ENCODE measurements around the gene TPP1.

DNA sequence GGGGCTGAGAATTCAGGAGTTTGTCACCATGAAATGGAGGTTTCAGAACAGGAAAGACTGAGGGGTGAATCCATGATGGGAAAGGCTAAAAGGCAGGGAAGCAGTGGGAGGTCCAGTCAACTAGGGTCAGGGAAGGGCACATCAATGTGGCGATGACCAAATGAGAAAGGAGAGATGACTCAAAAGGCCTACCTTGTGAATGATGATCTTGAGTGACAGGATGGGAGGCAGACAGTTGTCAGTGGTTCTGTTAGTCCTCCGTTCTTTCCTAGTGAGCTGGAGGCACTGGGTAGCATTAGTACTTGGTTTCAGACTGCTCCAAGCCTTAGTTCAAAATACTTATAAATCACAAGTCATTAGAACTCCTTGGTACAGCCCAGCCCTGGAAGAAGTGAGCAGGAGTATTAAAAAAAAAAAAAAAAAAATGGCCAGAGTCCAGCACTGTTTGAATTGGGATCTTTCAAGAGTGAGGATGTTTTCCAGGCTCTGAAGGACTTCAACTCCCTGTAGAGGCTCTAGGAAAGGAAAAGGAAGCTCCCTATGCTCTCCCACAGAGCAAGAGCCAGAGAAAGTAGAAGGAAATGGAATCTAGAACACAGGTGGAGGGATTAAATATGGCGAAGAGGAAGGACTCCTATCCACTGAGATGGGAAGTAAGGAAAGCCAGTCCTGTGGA, 44.7 kb upstream of the TPP1 start:
- TF ChIP-seq BMI1 (IDR thresholded peaks at IDR 0.05; ENCODE audit: borderline replicate concordance) = no peak
- no peak for TF ChIP-seq GATAD2B (conservative IDR thresholded peaks at IDR 0.05; ENCODE audit: low read depth)
- no peak for TF ChIP-seq CEBPB (IDR thresholded peaks at IDR 0.05; ENCODE audit: borderline replicate concordance in 1 of 2, low read depth in 2 of 2, low read length in 2 of 2)
- TF ChIP-seq IRF5 (IDR thresholded peaks at IDR 0.05; ENCODE audit: borderline replicate concordance) = no peak
- TF ChIP-seq, protein P1, sequence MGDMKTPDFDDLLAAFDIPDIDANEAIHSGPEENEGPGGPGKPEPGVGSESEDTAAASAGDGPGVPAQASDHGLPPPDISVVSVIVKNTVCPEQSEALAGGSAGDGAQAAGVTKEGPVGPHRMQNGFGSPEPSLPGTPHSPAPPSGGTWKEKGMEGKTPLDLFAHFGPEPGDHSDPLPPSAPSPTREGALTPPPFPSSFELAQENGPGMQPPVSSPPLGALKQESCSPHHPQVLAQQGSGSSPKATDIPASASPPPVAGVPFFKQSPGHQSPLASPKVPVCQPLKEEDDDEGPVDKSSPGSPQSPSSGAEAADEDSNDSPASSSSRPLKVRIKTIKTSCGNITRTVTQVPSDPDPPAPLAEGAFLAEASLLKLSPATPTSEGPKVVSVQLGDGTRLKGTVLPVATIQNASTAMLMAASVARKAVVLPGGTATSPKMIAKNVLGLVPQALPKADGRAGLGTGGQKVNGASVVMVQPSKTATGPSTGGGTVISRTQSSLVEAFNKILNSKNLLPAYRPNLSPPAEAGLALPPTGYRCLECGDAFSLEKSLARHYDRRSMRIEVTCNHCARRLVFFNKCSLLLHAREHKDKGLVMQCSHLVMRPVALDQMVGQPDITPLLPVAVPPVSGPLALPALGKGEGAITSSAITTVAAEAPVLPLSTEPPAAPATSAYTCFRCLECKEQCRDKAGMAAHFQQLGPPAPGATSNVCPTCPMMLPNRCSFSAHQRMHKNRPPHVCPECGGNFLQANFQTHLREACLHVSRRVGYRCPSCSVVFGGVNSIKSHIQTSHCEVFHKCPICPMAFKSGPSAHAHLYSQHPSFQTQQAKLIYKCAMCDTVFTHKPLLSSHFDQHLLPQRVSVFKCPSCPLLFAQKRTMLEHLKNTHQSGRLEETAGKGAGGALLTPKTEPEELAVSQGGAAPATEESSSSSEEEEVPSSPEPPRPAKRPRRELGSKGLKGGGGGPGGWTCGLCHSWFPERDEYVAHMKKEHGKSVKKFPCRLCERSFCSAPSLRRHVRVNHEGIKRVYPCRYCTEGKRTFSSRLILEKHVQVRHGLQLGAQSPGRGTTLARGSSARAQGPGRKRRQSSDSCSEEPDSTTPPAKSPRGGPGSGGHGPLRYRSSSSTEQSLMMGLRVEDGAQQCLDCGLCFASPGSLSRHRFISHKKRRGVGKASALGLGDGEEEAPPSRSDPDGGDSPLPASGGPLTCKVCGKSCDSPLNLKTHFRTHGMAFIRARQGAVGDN (IDR thresholded peaks at IDR 0.05) = no peak
- no peak for TF ChIP-seq EZH2 (IDR thresholded peaks at IDR 0.05; ENCODE audit: borderline replicate concordance, control insufficient read depth, low read depth, low read length)
- no peak for TF ChIP-seq SREBF2 (IDR thresholded peaks at IDR 0.05; ENCODE audit: low read length)
- TF ChIP-seq POLR2A (IDR thresholded peaks at IDR 0.05; ENCODE audit: low read depth, low read length) = no peak
- TF ChIP-seq HDAC2 (IDR thresholded peaks at IDR 0.05) = no peak
- TF ChIP-seq SREBF1 (IDR thresholded peaks at IDR 0.05; ENCODE audit: low read length) = no peak
- no peak for TF ChIP-seq TARDBP (IDR thresholded peaks at IDR 0.05; ENCODE audit: borderline replicate concordance)
- TF ChIP-seq ZNF207 (IDR thresholded peaks at IDR 0.05; ENCODE audit: borderline replicate concordance) = no peak
- TF ChIP-seq CTCF (IDR thresholded peaks at IDR 0.05 in 2 of 3, conservative IDR thresholded peaks at IDR 0.05 in 1 of 3; ENCODE audit: control insufficient read depth in 2 of 3, extremely low read depth in 1 of 3, insufficient read depth in 1 of 3, low read depth in 3 of 3, low read length in 3 of 3) = no peak
- TF ChIP-seq, protein P2, sequence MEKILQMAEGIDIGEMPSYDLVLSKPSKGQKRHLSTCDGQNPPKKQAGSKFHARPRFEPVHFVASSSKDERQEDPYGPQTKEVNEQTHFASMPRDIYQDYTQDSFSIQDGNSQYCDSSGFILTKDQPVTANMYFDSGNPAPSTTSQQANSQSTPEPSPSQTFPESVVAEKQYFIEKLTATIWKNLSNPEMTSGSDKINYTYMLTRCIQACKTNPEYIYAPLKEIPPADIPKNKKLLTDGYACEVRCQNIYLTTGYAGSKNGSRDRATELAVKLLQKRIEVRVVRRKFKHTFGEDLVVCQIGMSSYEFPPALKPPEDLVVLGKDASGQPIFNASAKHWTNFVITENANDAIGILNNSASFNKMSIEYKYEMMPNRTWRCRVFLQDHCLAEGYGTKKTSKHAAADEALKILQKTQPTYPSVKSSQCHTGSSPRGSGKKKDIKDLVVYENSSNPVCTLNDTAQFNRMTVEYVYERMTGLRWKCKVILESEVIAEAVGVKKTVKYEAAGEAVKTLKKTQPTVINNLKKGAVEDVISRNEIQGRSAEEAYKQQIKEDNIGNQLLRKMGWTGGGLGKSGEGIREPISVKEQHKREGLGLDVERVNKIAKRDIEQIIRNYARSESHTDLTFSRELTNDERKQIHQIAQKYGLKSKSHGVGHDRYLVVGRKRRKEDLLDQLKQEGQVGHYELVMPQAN (conservative IDR thresholded peaks at IDR 0.05) = no peak

Measured in GM12878 (cell line).